RKO (cell line): Measurements from ENCODE around the gene ADGRA1.
"Not testable (repeated sequence)": the region's sequence is repeated elsewhere in the genome, so short reads cannot be mapped to it uniquely, and the experiment has no call there.

ENCODE experiments used
- DNase-seq: peaks from one replicate; pipeline ENCODE4 v3.0.0-alpha.2; 2016; ENCODE audit warnings: low spot score

ADGRA1 gene

GRCh38 chr10:133128126-133129070 is 40.7 kb downstream of the ADGRA1 start:
- no peak for DNase-seq

- DNase-seq: no peak
Measured at GRCh38 chr10:133129071-133129858, 41.5 kb downstream of the ADGRA1 start.

- DNase-seq: no peak
Measured at GRCh38 chr10:133129859-133130495, 42.3 kb downstream of the ADGRA1 start.

- DNase-seq: no peak
Measured at GRCh38 chr10:133130602-133131001, 42.9 kb downstream of the ADGRA1 start.

GRCh38 chr10:133131053-133131452 is 43.3 kb downstream of the ADGRA1 start:
- no peak for DNase-seq

- DNase-seq: no peak
Measured at GRCh38 chr10:133131734-133132472, 44.2 kb downstream of the ADGRA1 start.

- no peak for DNase-seq
Measured at GRCh38 chr10:133132473-133133291, 45.0 kb downstream of the ADGRA1 start.

- no peak for DNase-seq
Measured at GRCh38 chr10:133133471-133134231, 45.9 kb downstream of the ADGRA1 start.

- no peak for DNase-seq
Measured at GRCh38 chr10:133134411-133135115, 46.8 kb downstream of the ADGRA1 start.

- no peak for DNase-seq
Measured at GRCh38 chr10:133135116-133135465, 47.4 kb downstream of the ADGRA1 start.

GRCh38 chr10:133137486-133138145 is 49.9 kb downstream of the ADGRA1 start:
- DNase-seq: not testable (repeated sequence)

GRCh38 chr10:133139551-133140065 is 51.9 kb downstream of the ADGRA1 start:
- DNase-seq: no peak

GRCh38 chr10:133140417-133141143 is 52.9 kb downstream of the ADGRA1 start:
- DNase-seq: no peak

GRCh38 chr10:133141144-133141957 is 53.6 kb downstream of the ADGRA1 start:
- no peak for DNase-seq

- no peak for DNase-seq
Measured at GRCh38 chr10:133141958-133142340, 54.2 kb downstream of the ADGRA1 start.

GRCh38 chr10:133142523-133143199 is 54.9 kb downstream of the ADGRA1 start:
- no peak for DNase-seq

GRCh38 chr10:133143200-133143533 is 55.4 kb downstream of the ADGRA1 start:
- no peak for DNase-seq
